ENCODE data around the gene IL21R.
A peak's percentile ranks its signal among the peaks of the same experiment; 100 is the strongest.
"Not testable (repeated sequence)": the region's sequence is repeated elsewhere in the genome, so short reads cannot be mapped to it uniquely, and the experiment has no call there.

IL21R gene

DNA sequence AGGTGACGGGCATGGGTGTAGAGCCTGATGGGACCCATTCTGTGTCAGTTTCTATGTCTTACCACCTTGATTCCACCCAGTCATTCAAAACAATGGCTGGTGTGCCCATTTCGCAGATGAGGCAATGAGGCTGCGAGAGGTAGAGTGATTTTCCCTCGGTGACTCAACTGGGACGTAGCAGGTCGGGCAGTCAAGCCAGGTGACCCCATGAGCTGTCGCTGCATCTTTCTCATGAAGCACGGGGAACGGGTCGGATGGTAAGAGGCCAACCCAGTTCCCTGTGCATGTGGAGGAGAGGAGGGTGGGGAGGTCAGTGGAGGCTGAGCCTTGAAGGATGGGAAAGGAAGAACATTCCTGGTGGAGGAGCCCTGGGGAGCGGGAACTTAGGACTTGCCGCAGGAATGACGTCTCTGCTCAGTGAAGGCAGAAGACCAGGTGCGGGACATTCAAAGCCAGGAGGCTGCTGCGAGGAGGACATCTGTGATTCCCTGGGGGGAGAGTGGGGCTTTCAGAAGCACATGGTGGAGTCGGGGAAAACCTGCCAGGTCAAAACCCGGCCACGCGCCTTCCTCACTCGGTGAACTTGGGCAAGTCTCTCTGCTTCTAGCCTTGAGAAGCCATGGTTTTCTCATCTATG lies 1.1 kb downstream of the IL21R start:
- DNase-seq: peak; percentile 51

DNA sequence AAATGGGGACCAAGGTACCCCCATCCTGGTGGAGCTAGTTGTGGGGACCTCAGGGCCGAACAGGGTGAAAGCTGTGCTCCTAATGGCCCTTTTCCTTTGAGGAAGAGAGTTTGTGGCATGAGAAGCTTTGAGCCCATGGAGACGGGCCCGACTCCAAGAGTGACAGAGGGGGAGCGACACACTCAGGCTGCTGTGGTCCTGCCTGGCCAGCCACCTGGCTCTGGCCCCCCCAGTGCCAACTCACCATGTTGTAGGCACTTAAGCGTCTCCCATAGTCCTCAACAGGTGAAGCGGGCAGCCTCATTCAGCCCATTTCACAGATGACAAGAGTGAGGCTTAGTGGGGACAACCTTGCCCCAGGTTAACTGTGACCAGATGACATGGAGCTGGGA lies 1.6 kb downstream of the IL21R start:
- DNase-seq: no peak

DNA sequence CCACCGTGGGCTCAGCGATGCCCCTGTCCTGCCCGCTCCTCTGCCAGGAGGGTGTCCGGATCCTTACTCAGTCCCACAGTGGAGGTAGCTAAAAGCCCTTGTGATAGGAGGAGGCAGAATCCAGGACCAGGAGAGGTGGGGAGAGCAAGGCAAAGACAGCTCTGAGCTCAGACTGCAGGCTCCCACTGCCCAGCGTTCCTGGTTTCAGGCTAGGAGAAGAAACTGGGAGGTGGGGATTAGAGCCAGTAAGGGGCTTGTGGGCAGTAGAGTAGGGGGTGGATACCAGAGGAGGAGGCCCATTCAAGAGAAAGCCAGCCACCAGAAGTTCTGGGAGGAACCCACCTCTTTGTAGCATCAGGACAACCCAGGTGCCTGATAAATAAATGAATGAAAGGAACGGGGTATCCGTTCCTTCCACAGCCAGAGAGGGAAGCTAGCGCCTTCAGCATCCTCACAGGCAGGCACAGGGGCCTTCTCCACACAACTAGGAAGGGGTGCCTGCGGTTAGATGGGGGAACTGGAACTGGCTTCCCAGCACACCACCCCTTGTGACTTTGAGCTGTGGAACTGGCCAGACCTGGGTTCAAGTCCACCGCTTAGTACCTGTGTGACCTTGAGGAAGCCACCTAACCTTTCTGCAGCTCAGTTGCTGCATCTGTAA lies 2.3 kb downstream of the IL21R start:
- no peak for DNase-seq

DNA sequence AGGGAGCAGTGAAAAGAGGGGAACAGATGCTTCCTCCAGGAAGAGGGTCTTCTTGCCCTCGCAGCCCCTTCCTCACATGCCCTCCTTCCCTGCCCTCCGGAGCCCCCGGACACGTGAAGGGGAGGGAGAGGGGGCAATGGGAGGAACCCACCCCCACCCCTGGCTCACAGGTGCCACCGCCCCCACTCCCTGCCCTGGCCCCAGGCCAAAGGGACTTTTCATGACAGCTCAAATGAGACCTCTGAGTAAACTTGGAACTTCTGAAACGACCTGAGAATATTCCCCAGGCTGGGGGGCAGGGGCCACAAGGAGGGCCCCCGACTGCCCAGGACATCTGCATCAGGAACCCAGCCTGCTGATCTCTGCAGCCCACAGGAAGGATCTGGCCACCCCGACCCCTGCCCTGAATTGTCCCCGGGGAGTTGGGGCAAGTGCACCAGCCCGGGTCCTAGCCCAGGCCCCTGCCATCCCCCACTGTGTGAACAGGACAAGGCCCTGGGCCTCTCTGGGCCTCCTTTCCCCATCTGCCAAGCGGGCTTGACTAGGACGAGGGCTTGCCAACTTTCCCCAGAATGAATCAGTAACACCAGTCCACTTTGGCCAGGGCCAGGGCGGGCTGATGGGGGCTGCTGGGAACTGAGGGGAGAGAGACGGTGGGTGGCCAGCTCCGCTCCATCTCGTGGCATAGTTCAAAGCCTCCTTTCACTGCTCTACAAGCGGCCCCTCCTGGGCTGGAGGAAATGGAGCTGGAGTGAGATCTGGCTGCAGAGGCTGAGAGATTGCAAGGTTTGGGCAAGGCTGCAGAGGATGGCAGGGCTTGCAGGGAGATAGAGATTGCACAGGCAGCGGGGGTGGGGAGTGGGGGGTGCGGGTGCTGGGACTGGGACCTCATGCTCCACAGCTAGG lies 3.8 kb downstream of the IL21R start:
- peak; percentile 41 for DNase-seq

DNA sequence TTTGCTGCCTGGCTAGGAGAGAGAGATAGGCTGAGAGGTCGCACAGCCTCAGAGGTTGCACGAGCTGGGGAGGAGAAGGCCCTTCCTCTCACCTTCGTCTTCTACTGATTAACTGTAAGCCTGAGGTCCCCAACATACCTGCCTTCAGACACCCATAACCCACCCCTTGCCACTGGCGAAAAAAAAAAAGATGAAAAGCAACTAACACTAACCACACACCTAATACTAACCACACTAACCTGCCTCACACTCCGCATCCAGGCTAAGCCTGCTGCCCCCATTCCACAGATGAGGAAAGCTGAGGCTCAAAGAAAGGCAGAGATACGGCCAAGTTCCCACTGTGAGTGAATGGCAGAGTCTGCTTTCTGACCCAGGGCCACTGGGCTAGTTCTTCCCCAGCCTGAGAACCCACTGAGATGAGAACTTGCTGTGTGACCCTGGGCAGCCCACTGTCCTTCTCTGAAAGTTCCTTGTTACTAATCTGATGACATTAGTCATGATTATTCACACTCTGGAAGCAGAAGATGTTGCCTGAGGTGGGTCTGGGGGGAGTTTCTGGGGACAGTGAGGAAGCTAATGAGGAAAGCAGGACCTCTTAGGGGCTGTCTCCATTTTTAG lies 4.6 kb downstream of the IL21R start:
- DNase-seq: no peak

DNA sequence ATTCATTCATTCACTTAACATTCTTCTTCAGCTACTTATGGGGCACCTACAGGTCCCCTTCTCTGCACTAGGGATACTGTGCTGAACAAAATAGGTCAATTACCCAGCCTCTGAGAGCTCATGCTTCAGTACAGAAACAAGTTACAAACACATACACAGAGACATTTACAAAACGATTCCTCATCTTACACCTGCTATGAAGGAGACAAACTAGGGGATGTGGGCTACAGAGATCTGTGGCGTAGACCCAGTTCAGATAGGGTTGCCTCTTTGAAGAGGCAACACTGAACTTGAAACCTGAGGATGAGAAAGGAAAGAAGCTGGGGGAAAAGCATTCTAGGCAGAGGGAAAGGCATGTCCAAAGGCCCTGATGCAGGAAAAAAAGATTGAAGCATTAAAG lies 5.2 kb downstream of the IL21R start:
- DNase-seq: no peak

DNA sequence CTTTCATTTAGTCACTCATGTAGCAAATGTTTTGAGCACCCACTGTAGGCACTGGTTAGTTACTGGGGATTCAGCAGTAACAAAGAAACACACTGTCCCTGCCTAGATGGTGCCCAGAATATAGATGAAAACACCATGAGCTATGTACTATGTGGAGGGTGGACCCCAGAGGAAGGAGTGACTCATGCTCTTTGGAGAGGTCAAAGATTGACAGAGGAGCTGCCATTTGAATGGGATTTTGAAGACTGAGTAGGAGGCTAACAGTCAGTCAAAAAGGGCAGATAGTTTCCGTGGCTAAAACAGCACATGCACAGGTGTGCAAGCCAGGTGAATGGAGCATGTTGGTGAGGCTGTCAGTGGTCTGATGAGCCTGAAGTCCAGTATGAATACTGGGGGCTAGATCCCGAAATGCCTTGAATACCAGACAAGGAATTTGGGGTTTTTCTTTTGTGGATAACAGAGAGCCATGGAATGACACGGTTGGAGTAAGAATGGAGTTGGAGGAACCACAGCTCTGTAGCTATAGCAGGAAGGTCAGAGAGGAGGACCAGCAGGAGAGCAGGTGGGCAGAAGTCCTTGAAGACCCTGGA lies 6.1 kb downstream of the IL21R start:
- no peak for DNase-seq

DNA sequence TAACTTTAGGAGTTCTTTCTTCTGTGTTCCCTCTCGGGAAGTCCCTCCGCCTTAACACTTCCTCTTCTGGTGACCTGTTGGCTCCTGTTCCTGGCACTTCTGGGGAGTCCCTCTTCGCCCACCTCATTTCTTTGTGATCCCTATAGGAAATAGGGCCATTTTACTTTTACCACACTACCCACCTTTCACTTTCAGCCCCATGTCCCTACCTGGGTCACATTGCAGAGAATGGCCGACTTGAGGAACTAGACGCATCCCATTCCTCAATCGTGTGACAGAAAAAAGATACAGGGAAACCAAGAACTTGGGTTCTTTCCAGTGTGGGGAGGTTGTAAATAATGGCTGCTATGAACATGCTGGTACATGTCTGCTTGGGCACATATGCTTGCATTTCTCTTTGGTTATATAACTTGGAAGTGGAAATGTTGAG lies 6.6 kb downstream of the IL21R start:
- no peak for DNase-seq

DNA sequence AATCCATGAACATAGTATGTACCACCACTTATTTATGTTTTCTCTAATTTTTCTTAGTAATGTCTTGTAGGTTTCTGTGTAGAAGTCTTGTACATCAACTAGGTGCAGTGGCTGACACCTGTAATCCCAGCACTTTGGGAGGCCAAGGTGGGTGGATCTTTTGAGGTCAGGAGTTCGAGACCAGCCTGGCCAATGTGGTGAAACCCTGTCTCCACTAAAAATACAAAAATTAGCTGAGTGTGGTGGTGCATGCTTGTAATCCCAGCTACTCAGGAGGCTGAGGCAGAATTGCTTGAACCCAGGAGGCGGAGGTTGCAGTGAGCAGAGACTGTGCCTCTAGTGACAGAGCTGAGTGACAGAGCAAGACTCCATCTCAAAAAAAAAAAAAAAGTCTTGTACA lies 8.0 kb downstream of the IL21R start:
- DNase-seq: not testable (repeated sequence)

DNA sequence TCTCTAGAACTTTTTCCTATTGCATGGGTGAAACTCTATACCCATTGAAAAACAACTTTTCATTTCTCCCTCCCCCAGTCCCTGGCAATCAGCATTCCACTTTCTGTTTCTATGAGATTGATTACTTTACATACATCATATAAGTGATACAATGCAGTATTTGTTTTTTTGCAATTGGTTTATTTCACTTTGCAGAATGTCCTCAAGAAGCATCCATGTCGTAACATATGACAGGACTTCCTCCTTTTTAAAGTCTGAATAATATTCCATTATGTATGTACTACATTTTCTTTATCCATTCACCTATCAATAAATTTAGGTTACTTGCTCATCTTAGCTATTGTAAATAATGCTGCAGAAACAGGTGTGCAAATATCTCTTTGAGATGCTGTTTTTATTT lies 8.8 kb downstream of the IL21R start:
- DNase-seq: no peak

DNA sequence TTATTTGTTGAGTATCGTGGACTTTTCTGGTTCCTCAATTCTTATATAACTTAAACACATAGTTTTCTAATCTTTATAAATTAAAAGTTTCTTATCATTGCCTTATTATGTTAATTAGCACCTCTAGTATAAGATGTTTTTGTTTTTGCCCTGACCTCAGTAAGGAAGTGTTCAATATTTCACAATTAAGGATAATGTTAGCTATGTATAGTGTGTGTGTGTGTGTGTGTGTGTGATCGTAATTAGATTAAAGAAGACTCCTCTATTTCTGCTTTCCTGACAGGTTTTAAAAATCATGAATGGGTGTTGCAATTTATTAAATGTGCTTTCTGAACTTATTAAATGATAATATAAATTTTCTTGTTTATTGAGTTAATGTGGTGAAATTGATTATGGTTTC lies 12.0 kb downstream of the IL21R start:
- DNase-seq: no peak

DNA sequence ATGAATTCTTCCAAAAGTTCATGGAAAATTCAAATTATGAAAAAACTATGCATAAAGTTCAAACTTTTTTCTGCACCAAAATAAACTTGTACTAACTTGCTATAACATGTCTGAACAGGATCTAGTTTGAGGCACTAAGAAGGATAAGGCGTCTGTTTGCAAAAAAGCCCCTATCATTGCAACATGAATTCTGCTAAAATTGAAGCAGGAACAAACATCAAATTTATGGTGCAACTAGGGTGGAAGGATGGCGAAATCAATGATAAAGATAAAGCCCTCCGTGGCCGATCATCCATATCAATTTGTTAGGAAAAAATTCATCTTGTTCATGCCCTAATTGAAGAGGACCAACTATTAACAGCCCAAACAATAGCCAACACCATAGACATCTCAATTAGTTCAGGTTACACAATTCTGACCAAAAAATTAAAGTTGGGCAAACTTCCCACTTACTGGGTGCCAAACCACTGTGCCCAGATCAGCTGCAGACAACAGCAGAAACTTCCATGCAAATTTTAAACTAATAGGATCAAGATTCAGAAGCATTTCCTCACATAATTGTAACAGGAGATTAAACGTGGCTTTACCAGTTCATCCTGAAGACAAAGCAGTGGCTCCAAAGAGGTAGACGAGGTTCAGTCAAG lies 12.9 kb downstream of the IL21R start:
- DNase-seq: no peak

DNA sequence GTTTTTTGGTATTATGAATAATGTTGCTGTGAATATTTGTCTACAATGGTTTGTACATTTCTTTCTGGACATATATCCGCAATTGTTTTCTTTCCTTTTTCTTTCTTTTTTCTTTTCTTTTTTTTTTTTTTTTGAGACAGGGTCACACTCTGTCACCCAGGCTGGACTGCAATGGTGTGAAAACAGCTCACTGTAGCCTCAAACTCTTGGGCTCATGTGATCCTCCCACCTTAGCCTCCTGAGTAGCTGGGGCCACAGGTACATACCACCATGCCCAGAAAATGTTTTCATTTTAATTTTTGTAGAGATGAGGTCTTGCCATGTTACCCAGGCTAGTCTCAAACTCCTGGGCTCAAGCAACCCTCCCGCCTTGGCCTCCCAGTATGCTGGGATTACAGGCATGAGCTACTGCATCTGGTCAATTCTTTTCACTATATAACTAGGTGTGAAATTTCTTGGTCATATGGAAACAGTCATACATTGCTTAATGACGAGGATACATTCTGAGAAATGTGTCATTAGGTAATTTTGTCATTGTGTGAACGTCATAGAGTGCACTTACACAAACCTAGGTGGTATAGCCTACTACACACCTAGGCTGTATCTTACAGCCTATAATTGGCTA lies 15.2 kb downstream of the IL21R start:
- DNase-seq: no peak

DNA sequence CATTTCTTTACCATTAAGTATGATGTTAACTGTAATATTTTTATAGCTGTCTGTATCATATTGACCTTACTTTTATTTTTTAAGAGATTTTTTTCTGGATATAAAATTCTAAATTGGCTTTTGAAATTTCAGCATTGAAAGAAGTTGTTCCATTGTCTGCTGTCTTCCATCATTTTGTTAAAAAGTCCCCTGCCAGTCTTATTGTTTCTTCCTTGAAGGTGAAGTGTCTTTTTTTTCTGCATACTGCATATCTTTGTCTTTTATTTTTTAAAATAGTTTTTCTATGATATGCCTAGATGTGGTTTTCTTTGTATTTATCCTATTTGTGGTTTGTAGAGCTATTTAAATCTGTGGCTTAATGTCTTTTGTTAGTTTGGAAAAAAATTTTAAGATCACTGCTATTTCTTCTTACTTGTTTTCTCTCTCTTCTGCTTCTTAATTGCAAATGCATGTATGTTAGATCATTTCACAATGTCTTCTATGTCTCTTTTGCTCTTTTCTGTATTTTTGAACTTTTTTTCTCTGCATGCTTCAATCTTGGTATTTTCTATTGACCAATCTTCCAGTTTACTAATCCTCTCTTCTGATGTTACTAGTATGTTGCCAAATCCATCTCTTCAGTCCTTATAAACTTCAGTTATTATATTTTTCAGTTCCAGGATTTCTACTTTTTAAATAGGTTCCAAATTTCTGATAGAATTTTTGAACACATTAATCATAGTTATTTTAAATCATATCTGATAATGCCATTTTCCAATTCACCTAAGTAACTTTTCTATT lies 20.2 kb downstream of the IL21R start:
- no peak for DNase-seq

DNA sequence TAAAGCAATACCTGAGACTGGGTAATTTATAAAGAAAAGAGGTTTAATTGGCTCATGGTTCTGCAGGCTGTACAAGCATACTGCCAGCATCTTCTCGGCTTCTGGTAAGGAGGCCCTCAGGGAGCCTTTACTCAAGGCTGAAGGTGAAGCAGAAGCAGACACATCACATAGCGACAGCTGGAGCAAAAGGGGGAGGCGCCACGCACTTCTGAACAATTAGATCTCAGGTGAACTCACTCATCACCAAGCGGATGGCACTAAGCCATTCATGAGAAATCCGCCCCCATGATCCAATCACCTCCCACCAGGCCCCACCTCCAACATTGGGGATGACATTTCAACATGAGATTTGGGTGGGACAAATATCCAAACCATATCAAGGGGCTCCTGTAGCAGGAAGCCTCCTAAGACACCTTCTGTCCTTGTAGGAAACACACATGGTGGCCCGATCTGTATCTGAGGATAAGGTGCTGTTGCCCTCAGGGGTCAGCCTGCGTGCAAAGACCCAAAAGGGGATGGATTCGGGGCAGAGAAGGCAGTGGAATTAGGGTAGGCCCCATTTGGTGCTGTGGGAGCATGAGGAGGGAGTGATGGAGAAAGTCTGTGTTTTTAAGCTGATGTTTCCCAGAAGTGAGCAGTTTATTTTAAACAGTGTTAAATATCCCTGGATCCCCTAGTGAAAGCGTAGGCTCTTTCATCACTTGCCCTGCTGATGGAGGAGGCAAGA lies 23.0 kb downstream of the IL21R start:
- no peak for DNase-seq

DNA sequence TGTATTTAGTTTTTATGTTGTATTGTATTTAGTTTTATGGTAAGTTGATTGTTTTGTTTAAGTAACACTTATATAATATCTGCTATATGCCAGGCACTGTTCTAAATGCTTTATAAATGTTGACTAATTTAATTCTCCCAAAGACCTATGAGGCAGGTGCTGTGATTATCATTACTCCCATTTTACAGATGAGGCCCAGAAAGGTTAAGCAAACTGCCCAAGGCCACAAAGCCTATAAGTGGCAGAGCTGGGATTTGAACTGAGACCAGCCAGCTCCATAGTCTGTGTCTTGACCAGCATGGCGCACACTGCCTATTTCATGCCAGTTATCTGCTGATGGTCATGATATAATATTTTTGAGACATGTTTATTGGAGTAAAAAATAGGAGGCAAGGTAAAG lies 24.0 kb downstream of the IL21R start:
- DNase-seq: no peak

DNA sequence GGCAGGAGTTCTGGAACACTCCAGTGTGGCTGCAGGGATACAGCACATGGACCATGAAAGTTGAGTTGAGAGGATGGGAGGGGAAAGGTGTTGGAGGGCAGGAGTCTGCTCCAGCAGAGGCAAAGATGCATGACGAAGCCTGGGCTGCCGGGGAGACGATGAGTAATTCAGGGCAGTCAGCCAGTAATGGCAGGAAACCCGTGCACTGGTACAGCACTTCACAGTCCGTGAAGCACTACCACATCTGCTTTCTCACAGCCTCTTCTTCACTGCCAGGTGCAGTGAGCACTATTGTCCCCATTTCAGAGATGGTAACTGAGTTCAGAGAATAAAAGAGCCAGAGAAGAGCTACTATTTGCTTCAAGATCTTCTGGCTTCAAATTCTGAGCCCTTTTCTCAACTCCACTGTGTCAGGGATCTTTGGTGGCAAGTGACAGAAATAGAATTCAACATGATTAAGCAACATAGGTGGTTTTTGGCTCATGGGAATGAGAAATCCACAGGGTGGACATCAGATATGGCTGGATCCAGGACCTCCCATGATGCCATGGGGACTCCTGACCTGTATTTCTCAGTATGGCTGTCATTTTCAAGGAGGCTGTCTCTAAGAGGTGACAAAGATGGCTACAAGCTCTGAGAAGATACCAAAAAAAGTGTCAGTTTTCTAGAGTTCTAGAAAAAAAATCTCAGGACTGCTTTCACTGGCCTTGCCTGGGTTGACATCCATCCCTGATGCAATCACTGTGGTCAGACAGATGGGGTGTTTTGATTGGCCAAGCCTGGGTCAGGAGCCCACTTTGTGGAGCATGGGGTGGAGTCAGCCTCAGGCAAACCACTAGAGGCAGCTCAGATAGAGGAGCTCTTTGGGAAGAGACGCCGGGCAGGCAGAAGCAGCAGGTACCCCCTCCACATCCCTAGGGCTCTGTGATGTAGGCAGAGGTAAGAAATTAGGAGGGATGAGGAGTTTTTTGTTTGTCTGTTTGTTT lies 24.7 kb downstream of the IL21R start:
- DNase-seq: peak; percentile 71

DNA sequence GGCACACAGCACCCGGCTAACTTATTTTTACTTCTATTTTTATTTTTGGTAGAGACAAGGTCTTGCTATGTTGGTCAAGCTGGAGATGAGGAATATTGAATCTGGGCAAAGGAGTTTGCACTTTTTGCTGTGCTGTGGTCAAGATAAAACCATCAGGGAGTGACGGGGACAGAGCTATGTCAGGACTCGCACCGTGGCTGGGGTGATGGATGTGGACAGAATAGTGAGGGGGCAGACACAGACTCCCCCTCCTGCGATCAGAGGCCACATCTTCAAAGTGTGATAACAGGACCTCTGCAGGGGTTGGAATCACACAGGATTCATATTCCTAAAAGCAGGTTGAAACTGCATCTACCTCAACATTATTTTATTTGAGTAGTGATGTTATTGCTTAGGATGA lies 25.6 kb downstream of the IL21R start:
- DNase-seq: no peak
